GM10847 (cell line): ENCODE measurements around the gene MAN2A2.

Source experiments
- POLR2A ChIP-seq: IDR thresholded peaks from 2 replicates; pipeline ENCODE4 v1.6.1; 2011; ENCODE audit not compliant: insufficient read length; ENCODE audit errors: extremely low read depth

Gene MAN2A2

DNA sequence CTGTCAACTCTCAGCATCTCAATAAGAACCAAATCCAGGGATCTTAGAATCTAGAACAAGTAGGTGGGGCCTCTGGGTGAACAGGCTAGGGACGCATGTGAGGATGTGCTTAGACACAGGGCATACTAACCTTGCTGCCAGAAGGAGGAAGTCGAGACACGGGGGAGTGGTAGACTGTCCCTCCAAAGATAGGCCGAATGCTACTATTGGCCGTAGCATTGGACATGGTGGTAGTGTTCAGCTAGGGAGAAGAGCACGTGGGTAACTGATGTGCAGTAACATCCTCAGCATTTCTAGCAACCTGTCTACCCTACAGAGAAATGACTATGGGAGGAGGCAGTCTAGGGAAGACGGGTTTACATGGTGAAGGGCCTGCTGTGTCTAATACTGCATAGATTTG lies 67.2 kb downstream of the MAN2A2 start:
- no peak for TF ChIP-seq POLR2A

DNA sequence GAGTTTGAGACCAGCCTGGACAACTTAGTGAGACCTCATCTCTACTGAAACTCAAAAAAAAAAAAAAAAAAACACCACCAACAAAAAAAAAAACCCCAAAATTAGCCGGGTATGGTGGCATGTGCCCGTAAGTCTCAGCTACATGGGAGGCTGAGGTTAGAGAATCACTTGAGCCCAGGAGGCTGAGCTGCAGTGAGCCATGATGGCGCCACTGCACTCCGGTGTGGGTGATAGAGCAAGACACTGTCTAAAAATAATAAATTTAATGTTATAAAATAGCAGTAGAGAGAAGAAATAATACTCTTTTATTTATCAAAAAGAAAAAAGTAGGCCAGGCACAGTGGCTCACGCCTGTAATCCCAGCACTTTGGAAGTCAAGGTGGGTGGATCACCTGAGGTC lies 69.0 kb downstream of the MAN2A2 start:
- no peak for TF ChIP-seq POLR2A
